OCI-LY7 (cell line): ENCODE results near the gene RGS7BP.

Source experiments
- EZH2phosphoT487 ChIP-seq: fragments of 200-600 bp; sonication (generic); IDR thresholded peaks from 2 replicates; pipeline ENCODE4 v1.6.1; 2018; ENCODE audit warnings: low read depth, borderline replicate concordance, mild to moderate bottlenecking, mixed run types, antibody characterized with exemption, low read length, moderate library complexity, mixed read lengths
- TF ChIP-seq, protein P1 (sequence below): fragments of 200-600 bp; sonication (generic); conservative IDR thresholded peaks from 2 replicates; pipeline ENCODE4 v1.5.1; 2014; ENCODE audit warnings: mild to moderate bottlenecking, antibody characterized with exemption, low read length, moderate library complexity, mixed read lengths

DNA sequence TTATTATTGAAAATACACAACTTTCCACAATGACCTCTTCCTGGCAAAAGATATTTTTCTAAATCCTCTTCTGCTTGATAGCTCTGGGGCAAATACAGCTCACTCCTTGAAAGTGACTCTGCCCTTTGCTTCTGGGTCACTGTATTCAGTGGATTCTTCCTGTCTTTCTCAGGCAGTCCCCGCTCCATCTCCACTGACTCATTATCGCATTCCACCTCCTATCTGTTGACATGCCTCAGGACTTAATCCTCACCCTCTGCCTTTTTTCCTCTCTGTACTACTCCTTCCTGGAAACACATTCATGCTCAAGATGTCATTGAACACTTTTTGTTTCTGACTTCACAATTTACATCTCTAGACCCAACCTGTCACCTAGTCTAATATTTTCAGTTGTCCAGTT is 8.4 kb upstream of the RGS7BP start:
- TF ChIP-seq, protein P1, sequence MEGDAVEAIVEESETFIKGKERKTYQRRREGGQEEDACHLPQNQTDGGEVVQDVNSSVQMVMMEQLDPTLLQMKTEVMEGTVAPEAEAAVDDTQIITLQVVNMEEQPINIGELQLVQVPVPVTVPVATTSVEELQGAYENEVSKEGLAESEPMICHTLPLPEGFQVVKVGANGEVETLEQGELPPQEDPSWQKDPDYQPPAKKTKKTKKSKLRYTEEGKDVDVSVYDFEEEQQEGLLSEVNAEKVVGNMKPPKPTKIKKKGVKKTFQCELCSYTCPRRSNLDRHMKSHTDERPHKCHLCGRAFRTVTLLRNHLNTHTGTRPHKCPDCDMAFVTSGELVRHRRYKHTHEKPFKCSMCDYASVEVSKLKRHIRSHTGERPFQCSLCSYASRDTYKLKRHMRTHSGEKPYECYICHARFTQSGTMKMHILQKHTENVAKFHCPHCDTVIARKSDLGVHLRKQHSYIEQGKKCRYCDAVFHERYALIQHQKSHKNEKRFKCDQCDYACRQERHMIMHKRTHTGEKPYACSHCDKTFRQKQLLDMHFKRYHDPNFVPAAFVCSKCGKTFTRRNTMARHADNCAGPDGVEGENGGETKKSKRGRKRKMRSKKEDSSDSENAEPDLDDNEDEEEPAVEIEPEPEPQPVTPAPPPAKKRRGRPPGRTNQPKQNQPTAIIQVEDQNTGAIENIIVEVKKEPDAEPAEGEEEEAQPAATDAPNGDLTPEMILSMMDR = no peak
- no peak for TF ChIP-seq EZH2phosphoT487
